Pons (tissue), 1 donor: ENCODE measurements around the gene C1RL.

Experiments used
- DNase-seq: peaks from one replicate; pipeline ENCODE4 v3.0.0-alpha.2; 2016; ENCODE audit warnings: low spot score

C1RL gene

DNA sequence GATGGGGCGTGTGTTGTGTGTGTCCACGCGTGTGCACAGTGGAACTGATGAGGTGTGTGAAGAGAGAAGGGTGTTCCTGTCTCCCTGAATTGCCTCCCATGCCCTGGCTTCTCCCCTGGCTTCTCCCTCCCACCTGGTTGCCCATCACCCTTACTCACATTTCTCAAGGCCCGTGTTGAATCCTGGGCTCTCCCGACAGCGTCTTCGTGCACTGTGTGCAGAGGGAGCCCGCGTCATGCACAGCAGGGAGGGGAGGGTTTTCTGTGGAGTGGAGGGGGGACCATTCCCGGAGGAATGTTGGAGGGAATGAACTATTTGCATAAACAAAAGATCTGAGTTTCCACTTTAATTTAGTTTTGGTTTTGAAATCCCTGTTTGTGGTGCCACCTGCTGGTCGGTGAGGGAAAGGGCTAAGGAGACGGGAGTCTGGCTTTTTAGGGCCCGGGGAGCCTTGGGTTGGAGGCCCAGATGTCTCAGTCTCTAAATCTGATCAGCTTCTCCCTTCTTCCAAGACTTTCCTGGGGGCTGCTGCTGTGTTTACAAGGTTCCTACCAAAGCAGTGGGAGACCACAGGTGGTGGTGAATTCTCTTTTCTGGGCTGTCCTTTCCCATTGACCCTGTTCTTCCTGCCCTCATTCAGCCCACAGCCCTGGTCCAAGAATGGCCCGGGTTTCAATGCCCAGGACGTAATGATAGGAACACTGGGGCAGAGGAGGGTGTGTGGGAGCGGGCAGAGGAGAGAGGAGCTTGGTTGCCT, 16.6 kb downstream of the C1RL start, which contains the start of gene C1R:
TSS of gene C1R (minus strand) at position 217 of the 757 bp plus-strand sequence. CDS start at position 160, 57 bp downstream.
- DNase-seq = peak; percentile 42

DNA sequence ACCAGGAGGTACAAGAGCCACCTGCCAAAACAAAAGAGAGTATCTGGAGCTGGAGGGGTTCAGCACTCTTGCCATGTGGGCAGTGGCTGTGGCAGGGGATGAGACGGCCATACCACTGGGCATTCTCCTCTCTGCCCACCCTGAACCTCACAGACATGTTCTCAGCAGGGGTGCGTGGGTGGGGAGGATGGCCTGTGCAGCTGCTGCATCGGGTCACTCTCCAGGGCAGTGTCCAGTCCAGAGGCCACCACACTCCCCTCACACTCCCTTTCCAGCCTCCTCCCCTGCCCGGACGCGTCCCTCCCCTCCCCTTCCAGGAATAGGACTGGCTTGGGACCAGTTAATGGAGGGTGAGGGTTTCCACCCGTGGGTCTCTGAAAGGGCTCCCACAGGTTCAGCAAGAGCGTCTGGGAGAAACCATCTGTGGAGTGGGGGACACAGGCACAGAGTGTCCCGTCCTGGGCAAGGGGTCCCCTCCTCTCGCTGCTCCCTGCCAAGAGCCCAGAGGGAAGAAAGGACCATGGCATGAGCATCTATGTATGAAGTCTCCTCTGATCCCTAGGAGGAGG, 17.3 kb downstream of the C1RL start:
- no peak for DNase-seq

GRCh38 chr12:7091171-7091570, 17.8 kb downstream of the C1RL start:
- DNase-seq = no peak

GRCh38 chr12:7090222-7090998, 18.6 kb downstream of the C1RL start:
- DNase-seq = no peak

GRCh38 chr12:7089196-7089871, 19.7 kb downstream of the C1RL start:
- no peak for DNase-seq

DNA sequence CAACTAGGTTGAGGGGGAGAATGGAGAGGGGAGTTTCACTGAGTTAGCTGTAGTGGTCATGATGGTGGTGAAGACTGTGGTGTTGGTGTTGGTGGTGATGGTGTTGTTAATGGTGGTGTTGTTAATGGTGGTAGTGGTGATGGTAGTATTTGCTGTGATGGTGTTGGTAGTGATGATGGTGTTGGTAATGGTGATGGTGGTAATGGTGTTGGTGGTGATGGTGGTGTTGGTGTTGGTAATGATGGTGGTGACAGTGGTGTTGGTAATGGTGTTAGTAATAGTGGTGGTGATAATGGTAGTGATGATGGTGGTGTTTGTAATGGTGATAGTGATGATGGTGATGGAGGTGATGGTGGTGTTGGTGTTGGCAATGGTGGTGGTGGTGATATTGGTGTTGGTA, 25.9 kb downstream of the C1RL start:
- no peak for DNase-seq

DNA sequence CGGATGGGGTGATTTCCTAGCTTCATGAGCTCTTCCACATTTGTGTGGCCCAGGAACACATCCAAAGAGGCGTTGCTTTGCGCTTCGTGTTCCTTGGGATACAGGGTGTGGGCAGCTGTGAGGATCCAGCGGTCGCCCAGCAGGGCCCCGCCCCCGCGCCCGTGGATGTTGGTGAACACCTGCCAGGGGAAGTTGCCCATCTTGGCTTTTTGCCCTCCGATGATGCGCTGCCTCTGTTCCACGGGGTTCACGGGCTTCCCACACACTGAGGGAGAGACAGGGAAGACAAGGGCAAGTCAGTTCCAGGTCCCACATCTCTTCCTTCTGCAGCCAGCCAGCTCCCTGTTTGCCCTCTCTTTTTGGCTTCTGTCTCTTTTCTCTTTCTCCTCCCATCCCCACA, 28.0 kb downstream of the C1RL start:
- no peak for DNase-seq

GRCh38 chr12:7079826-7080125, 29.2 kb downstream of the C1RL start:
- no peak for DNase-seq

DNA sequence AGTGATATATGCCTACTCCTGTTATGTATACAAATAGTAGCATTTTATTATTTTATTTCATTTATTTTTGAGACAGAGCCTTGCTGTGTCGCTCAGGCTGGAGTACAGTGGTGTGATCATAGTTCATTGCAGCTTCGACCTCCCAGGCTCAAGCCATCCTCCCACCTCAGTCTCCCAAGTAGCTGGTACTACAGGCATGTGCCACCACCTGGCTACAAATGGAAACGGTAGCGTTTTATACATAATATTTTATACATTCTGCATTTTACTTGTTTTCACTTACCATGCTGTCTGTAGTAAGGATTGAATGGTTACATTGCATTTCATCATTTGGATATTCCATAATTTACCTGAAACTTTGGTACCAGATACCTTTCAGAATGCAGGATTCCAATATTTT, 30.9 kb downstream of the C1RL start:
- no peak for DNase-seq

- no peak for DNase-seq
These were observed 32.5 kb downstream of the C1RL start for GRCh38 chr12:7076493-7076892.

DNA sequence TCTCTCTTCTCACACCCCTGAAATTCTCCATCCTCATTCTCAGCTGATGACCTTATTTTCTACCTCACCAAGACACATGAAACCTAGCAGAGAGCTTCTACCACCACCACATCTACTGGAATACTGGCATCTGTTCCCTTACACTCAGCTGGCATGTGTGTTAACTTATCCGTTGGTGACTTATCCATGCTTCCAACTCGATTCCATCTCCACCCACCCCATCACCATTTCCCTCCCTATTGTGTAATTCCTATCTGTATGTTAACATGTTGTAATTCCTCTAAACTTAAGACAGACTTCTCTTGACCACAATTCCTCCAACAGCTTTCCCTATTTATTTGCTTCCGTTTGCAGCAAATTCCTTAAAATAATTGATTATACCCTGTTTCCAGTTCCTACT, 33.1 kb downstream of the C1RL start:
- no peak for DNase-seq

- DNase-seq = no peak
These were observed 33.5 kb downstream of the C1RL start for GRCh38 chr12:7075518-7075917.

DNA sequence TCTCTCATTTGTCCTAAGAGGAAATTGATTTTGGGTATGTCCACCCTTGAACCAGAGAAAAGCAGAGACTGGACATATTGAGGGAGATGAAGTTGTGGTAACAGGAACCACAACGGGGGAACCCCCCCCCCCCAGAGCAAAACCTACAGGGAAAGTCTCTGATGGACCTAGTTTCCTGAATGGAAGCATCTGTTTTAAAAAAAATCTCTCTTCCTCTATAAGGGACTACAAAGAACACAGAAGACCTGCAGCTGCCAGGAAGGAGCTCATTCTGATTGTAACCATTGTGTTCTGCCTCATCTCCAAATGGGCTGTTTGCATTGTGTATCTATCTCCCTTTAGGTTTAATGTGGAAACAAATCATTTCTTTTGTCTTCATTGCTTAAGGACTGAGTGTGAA, 35.1 kb downstream of the C1RL start:
- DNase-seq = no peak

GRCh38 chr12:7072554-7072953, 36.5 kb downstream of the C1RL start:
- no peak for DNase-seq

GRCh38 chr12:7072035-7072434, 37.0 kb downstream of the C1RL start:
- no peak for DNase-seq

- DNase-seq = no peak
These were observed 39.6 kb downstream of the C1RL start for GRCh38 chr12:7069386-7069785.

DNA sequence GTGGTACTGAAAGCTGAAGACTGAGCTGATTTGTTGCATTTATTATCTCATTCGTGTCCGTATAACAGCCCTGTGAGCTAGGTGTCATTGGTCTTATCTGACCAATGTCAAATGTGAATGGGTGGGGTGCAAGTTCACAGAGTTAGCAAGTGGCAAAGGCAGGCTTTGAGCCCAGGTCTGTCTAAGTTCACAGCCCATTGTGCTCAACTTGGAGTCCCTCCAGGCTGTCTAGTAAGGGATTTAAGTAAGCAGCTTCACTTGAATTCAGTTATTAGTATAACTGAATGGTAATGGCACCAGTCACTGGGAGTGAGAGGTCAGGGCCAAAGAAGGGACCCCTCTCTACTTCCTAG, 40.0 kb downstream of the C1RL start:
- DNase-seq = no peak

- no peak for DNase-seq
These were observed 40.6 kb downstream of the C1RL start for GRCh38 chr12:7068240-7068993.

- no peak for DNase-seq
These were observed 41.9 kb downstream of the C1RL start for GRCh38 chr12:7067096-7067495.

DNA sequence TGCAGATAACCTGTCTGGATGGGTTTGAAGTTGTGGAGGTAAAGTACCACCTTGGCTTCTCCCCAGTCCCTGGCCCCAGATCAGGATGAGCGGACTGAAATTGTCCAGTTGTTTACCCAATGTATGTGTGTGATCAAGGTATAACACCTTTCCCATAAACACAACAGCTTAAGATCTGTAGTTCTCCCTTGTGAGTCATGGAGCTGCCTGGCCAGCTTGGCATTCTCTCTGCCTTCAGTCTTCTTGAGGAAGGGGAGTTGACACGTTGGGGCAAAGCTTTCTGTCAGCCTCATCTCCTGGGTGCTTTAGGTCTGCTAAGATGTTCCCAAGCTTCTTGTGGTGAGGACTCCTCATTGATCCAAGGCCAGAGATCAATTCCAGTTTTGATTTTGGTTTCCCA, 42.4 kb downstream of the C1RL start:
- DNase-seq = no peak

- DNase-seq = no peak
These were observed 43.9 kb downstream of the C1RL start for GRCh38 chr12:7065073-7065623.

DNA sequence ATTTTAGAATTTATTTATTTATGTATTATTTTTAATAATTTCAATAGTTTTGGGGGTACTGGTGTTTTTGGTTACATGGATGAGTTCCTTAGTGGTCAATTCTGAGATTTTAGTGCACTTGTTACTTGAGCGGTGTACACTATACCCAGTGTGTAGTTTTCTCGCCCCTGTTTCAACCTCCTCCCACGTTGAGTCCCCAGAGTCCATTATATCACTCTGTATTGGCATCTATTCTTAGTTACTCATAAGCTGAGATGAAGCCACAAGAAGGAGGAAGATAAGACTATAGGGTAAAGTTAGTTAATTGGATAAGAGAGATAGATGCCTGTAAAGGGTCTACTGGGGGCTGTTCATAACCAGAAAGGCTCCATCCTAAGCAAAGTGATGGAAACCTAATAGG, 44.5 kb downstream of the C1RL start:
- DNase-seq = no peak
